GM19468 (cell line): ENCODE measurements around the gene PTPRT.

Experiments
- ATAC-seq: cut with Tn5 transposase; IDR thresholded peaks from one replicate; pipeline ENCODE4 v1.9.1; 2021; ENCODE audit warnings: mild to moderate bottlenecking, moderate library complexity, moderate number of reproducible peaks; ENCODE audit not compliant: unreplicated experiment; ENCODE audit errors: extremely low read depth

The PTPRT gene

DNA sequence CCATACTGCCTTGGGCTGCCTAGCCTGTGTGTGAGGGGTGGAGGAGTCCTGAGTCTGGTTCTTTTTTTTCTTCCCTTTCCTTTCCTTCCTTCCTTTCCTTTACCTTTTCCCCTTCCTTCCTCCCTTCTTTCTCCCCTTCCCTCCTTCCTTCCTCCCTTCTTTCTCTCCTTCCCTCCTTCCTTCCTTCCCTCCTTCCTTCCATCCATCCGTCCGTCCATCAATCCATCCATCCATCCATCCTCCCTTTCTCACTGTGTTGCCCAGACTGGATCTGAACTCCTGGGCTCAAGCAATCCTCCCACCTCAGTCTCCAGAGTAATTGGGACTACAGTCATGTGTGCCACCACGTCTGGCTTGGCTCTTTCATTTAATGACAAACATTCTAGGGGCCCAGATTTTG is 820.8 kb downstream of the PTPRT start:
- ATAC-seq = no peak

- ATAC-seq = no peak
These were observed 823.1 kb downstream of the PTPRT start for GRCh38 chr20:42366626-42367025.

DNA sequence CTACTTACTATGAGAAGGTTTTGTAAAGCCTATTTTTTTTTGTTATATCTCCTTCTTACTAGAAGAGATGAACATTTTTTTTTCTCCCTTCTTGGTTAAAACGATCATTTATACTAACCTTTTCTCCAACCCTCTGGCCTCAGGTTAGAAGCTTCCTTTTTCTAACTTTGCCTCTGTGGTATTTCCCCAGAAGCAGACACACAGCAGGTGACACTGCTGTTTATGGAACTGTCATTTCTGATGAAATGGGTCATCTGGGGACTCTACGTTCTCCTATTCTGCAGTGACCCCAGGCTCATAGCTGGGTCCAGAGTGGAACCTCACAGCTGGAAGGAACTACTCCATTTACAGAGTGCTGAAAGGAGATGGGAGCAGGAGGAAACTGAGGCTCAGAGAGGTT is 825.3 kb downstream of the PTPRT start:
- ATAC-seq = no peak

DNA sequence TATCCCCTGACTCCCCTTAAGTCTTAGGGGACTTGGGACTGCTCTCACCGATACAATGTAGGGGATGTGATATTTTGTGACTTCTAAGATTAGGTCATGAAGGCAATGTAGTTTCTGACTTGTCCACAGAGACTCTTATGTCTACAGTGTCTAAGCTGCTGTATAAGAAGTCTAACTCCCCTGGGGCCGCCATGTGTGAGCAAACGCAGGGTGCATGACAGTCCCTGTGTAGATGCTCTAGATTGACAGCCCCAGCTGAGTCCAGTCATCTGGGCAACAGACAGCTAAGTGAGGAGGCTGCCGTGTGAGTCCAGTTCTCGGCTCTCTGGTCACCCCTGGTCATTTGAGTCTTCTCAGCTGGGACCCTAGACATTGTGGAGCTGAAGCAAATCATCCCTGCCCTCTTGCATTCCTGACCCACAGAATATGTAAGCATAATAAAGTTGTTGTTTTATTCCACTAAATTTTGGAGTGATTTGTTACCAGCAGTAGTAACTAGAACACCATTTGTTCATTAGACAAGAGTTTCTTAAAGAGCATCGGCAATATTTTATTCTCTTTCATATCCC is 828.2 kb downstream of the PTPRT start:
- no peak for ATAC-seq

DNA sequence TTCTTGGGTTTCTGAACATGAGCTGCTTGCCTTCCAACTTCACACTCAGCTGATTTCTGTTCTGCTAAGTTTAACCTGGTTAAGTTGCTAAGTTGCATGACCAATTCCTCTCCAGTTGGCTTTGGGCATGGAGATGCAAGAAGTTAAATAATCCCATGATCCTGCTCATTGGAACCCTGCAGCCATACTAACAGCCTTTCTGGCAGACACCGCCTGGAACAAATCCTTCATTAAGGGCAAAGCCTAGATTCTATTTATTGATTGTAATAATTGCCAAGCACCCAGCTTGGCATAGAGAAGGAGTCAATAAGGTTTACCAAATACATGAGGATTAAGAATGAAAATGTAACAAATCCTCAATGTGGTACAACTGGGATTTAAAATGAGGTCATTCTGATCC is 829.1 kb downstream of the PTPRT start:
- no peak for ATAC-seq

GRCh38 chr20:42359617-42360016 is 830.1 kb downstream of the PTPRT start:
- ATAC-seq = no peak

DNA sequence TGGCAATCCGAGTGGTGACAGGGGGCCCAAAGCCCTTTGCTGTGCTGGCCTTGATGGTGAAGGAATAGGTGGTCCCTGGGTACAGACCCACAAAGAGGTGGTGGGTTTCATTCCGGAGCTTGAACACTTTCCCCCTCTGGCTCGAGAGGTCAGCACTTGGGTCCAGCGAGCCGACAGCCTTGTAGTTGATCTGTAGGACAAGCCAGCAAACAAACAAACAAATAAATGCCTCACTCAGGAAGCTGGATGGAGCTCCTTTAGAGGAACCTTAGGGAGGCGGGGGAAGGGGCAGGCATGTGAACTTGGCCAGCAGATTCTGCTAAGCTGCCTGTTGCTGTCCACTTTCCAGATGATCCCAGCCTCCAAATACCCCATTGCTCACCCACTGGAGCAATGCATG is 837.6 kb downstream of the PTPRT start:
- ATAC-seq = no peak

DNA sequence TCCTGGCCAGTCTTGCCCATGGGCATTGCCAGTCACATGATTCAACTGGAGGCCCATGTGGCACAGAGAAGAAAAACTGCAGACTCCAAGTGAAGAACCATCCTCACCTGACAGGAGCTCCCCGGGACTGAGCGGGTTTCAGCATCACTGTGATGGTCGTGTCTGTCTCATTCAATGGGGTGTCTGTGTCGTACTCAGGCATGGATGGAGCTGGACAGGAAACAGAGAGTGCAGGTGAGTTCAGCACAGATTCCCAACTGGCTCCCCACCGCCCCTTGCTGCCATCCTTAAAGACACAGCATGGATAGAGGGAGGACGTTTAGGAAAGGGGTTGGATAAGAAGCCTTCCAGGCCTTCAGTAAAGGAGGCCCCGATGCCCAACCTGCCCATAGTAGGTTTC is 839.2 kb downstream of the PTPRT start:
- no peak for ATAC-seq

GRCh38 chr20:42346189-42347170 is 843.2 kb downstream of the PTPRT start:
- ATAC-seq = no peak

- ATAC-seq = no peak
These were observed 848.1 kb downstream of the PTPRT start for GRCh38 chr20:42341654-42342053.

DNA sequence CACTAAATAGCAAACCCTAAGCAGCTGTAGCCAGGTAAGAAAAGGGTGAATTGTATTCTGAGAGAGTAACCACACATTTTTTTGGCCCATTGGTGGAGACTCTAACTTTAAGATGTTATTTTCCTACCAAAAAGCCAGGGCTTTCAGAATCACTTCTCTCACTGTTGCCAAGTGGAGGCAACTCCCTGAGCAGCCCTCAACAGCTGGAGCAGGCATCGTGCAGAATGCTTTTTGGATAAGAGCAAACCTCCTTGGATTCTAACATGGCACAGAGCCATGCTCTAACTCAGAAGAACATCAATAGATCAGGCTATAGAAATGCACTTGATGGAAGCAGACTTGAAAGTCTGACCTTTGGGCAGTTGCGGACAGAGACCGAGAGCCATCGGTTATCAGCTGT is 849.3 kb downstream of the PTPRT start:
- no peak for ATAC-seq

GRCh38 chr20:42338294-42339201 is 851.2 kb downstream of the PTPRT start:
- ATAC-seq = no peak

- ATAC-seq = no peak
These were observed 853.1 kb downstream of the PTPRT start for GRCh38 chr20:42336576-42336975.

- ATAC-seq = no peak
These were observed 870.3 kb downstream of the PTPRT start for GRCh38 chr20:42319252-42320013.

GRCh38 chr20:42313704-42314103 is 876.0 kb downstream of the PTPRT start:
- no peak for ATAC-seq

DNA sequence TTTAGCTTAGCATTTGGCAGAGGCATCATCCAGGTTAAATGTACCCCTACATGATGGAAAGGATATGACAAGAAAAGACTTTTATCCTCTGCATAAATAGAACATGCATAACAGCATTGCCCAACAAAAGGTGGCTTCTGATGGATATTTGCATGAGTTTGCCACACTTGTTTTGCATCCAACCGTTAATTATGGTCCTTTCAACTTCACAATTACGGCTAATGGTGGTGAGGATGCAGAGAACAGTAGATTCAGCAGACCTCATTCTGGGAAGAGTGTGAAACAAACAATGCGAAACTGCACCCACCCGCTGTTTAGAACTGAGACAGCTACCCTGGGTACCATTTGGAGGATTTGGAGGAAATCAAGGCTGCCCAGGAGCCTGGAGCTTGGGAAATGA is 880.7 kb downstream of the PTPRT start:
- ATAC-seq = no peak

DNA sequence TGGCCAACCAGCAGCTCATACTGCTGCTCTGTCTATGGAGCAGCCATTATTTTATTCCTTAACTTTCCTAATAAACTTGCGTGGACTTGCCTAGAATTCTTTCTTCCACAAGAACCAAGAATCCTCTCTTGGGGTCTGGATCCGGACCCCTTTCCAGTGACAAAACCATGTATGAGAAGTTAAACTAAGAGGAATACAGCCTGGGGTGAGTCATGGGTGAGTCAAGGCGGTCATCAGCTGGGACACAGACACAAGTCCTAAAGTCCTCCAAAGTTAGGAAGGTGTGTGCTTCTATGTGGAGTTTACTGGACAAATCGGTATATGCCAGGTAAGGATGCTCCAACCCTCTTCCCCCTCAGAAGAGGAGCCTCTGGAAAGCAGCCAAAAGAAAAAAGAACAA is 881.5 kb downstream of the PTPRT start:
- ATAC-seq = no peak

DNA sequence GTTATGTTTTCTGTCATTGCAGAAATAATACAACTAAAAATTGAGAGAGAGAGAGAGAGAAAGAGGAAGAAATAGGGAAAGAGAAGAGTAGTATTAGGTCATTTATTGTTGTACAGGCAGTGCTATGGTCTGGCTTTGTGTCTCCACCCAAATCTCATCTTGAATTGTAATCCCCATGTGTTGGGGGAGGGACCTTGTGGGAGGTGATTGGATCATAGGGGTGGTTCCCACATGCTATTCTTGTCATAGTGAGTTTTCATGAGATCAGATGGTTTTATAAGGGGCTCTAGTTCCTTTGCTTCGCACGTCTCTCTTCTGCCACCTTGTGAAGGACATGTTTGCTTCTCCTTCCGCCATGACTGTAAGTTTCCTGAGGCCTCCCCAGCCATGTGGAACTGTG is 894.1 kb downstream of the PTPRT start:
- no peak for ATAC-seq

DNA sequence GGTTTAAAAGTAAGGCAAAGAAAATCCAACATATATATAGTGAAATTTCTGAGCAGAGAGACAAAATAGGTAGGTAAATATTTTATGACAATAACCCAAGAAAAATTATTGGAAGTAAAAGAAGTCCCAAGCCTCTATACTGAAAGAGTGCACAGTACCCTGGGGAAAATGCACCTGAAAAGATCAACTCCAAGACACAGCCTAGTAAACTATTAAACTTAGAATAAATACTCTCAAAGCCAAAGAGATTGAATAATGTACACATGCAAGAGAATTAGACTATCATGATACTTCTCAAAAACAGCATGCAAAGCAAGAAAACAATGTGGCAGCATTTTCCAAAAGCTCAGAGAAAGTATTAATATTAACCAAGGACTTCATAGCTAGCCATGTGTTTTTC is 894.7 kb downstream of the PTPRT start:
- no peak for ATAC-seq

DNA sequence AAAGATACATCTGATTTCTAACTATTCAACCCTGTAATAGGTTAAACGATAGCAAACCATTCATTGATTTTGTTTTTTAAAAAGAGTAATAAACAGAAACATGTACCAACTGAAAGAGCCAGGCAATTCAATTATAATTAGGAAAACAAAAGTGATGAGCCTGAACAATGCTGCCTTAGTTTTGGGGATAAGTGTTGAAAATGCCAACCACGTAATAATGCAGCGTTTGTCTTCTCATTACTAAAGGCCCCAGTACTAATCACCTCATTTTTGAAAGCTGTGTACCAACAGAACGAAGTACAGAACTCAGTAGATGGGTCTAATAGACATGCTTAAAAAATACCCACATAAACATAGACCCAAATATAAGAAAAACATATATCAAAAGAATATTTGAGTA is 907.9 kb downstream of the PTPRT start:
- no peak for ATAC-seq
